ENCODE measurements around the gene LMO1. TPM values are rescaled to one million over a fixed set of nuclear protein-coding genes. Genes with fewer than 3 reads are reported as not detected.

The LMO1 gene
- total RNA-seq, 1 experiment from 2014 or later: 0.27 TPM

- no peak overlapping the region for H2AFZ ChIP-seq (ENCODE audit: low read depth, low read length, poor library complexity, severe bottlenecking)
- no peaks in the 10 kb centered on the region for H3K36me3 ChIP-seq (ENCODE audit: control insufficient read depth in 1 of 2, insufficient read depth in 2 of 2, low read length in 2 of 2)
- H4K20me1 ChIP-seq (ENCODE audit: insufficient read depth): no peaks in the 10 kb centered on the region
- POLR2A ChIA-PET: no interaction called here
- no peak for ATAC-seq
- RAD21 ChIA-PET (ENCODE audit: low non-redundant PET in 1 of 2, low total read pairs in 2 of 2, uncharacterized antibody in 2 of 2, unreplicated experiment in 2 of 2): no interaction called here
- intact Hi-C loops (cut with micrococcal nuclease): no loop called here
- no TSS peak for BruUV-seq (replicated peaks)
- H3K27ac ChIP-seq (ENCODE audit: low read depth, low read length): no peak overlapping the region
- CTCF ChIA-PET: no interaction called here
- no peaks in the 10 kb centered on the region for H3K9me3 ChIP-seq (ENCODE audit: control insufficient read depth in 1 of 2, insufficient read depth in 1 of 2, low read depth in 1 of 2, low read length in 2 of 2)
- TF ChIP-seq RAD21 (IDR thresholded peaks at IDR 0.05; ENCODE audit: low read depth): no peak
- no peak for TF ChIP-seq SIN3A (IDR thresholded peaks at IDR 0.05; ENCODE audit: low read depth)
- no peak for TF ChIP-seq POLR2AphosphoS5 (IDR thresholded peaks at IDR 0.05; ENCODE audit: low read depth, low read length)
- TF ChIP-seq TCF7L2 (IDR thresholded peaks at IDR 0.05; ENCODE audit: borderline replicate concordance, extremely low read depth, insufficient read depth, insufficient read length): no peak
- TF ChIP-seq ELF1 (IDR thresholded peaks at IDR 0.05; ENCODE audit: borderline replicate concordance, low read depth): no peak
- peaks cover 38% of the 10 kb centered on the region for H3K27me3 ChIP-seq (ENCODE audit: insufficient read depth, low read length)
- H3K4me1 ChIP-seq (ENCODE audit: control insufficient read depth in 1 of 2, insufficient read depth in 2 of 2, low read length in 2 of 2): no peaks in the 10 kb centered on the region
- H3K9ac ChIP-seq (ENCODE audit: low read length): no peak overlapping the region
- DNase-seq (ENCODE audit: low read depth, low spot score): no peak
- H3K79me2 ChIP-seq (ENCODE audit: insufficient read depth, low read length): no peaks in the 10 kb centered on the region
- no peak overlapping the region for H3K4me2 ChIP-seq (ENCODE audit: low read length)
- H3K4me3 ChIP-seq (replicated peaks in 1 of 2; ENCODE audit: low read depth in 1 of 2, low read length in 2 of 2): no peak overlapping the region
- H3K9me2 ChIP-seq (ENCODE audit: insufficient read depth): no peaks in the 10 kb centered on the region
These were observed 66.9 kb downstream of the LMO1 start for GRCh38 chr11:8196749-8197148.

- H3K4me3 ChIP-seq (replicated peaks in 1 of 2; ENCODE audit: low read depth in 1 of 2, low read length in 2 of 2): no peak overlapping the region
- no peak overlapping the region for H3K27ac ChIP-seq (ENCODE audit: low read depth, low read length)
- H3K79me2 ChIP-seq (ENCODE audit: insufficient read depth, low read length): no peaks in the 10 kb centered on the region
- no peak overlapping the region for H3K4me2 ChIP-seq (ENCODE audit: low read length)
- CTCF ChIA-PET: interaction anchor here (1.4 to 2.0 kb wide), 2 partner anchors 40 to 372 kb away, joined by 4 to 5 read pairs; no protein-coding TSS in a partner anchor
- no peak overlapping the region for H2AFZ ChIP-seq (ENCODE audit: low read depth, low read length, poor library complexity, severe bottlenecking)
- POLR2A ChIA-PET: no interaction called here
- H3K9me2 ChIP-seq (ENCODE audit: insufficient read depth): no peaks in the 10 kb centered on the region
- no peaks in the 10 kb centered on the region for H3K36me3 ChIP-seq (ENCODE audit: control insufficient read depth in 1 of 2, insufficient read depth in 2 of 2, low read length in 2 of 2)
- no peak for ATAC-seq
- no TSS peak for BruUV-seq (replicated peaks)
- no peaks in the 10 kb centered on the region for H4K20me1 ChIP-seq (ENCODE audit: insufficient read depth)
- no peaks in the 10 kb centered on the region for H3K9me3 ChIP-seq (ENCODE audit: control insufficient read depth in 1 of 2, insufficient read depth in 1 of 2, low read depth in 1 of 2, low read length in 2 of 2)
- H3K27me3 ChIP-seq (ENCODE audit: insufficient read depth, low read length): peaks cover 34% of the 10 kb centered on the region
- DNase-seq (ENCODE audit: low read depth, low spot score): no peak
- intact Hi-C loops (cut with micrococcal nuclease): no loop called here
- H3K9ac ChIP-seq (ENCODE audit: low read length): no peak overlapping the region
- no peaks in the 10 kb centered on the region for H3K4me1 ChIP-seq (ENCODE audit: control insufficient read depth in 1 of 2, insufficient read depth in 2 of 2, low read length in 2 of 2)
- TF ChIP-seq ZNF274 (IDR thresholded peaks at IDR 0.05; ENCODE audit: low read depth, low read length) (no peak), EGR1 (IDR thresholded peaks at IDR 0.05; ENCODE audit: low read depth) (no peak), REST (IDR thresholded peaks at IDR 0.05; ENCODE audit: low read depth) (no peak), JUND (IDR thresholded peaks at IDR 0.05) (no peak), ZFX (IDR thresholded peaks at IDR 0.05) (no peak), POLR2AphosphoS5 (IDR thresholded peaks at IDR 0.05; ENCODE audit: low read depth, low read length) (no peak), SIN3A (IDR thresholded peaks at IDR 0.05; ENCODE audit: low read depth) (no peak), POLR2A (IDR thresholded peaks at IDR 0.05; ENCODE audit: borderline replicate concordance, extremely low read depth, insufficient read depth, insufficient read length) (no peak), SP1 (IDR thresholded peaks at IDR 0.05; ENCODE audit: low read depth) (no peak), EZH2 (IDR thresholded peaks at IDR 0.05) (no peak), YY1 (IDR thresholded peaks at IDR 0.05; ENCODE audit: extremely low read depth, insufficient replicate concordance, low read depth, low read length) (no peak), MAX (IDR thresholded peaks at IDR 0.05) (no peak), TCF7L2 (IDR thresholded peaks at IDR 0.05; ENCODE audit: borderline replicate concordance, extremely low read depth, insufficient read depth, insufficient read length) (no peak)
- RAD21 ChIA-PET (ENCODE audit: low non-redundant PET in 1 of 2, low total read pairs in 2 of 2, uncharacterized antibody in 2 of 2, unreplicated experiment in 2 of 2): no interaction called here
These were observed 68.7 kb downstream of the LMO1 start for GRCh38 chr11:8194956-8195355.

Data from HCT116 (cell line).